ENCODE data around the gene SLC5A6.

SLC5A6 gene

DNA sequence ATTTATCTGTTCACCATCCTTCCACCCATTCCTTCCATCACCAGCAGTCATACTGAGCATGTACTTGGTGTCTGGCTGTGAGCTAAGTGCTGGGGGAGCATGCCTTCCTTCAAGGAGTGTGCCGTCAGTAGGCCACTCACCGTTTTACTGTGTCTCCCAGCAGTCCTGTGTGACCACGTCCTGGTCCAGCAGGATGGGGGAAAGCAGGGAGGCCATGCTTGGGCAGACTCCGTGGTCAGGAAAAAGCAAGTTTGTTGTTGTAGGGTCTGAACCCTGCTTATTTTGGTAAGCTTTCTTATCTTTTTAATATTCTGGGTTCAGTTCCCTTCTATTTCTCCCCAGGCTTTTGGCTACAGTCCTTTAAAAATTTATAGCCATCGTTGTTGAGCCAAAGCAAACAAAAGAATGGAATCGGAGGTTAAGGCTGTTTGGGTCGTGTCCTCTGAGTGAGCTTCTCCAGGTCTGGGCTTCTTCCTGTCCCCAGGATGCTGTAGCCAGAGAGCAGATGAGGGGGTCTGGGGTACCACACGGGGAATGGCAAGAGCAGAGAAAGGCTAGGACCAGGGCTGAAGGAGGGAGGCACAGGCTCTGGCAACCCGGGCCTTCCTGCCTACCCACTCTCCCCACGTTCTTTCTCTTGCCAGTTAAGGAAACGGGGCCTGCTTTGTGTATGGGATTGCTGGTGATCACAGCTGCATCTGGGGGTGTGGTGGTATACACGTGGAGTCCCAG, 37.3 kb upstream of the SLC5A6 start:
- H3K4me1 ChIP-seq (ENCODE audit: insufficient read depth, poor library complexity, severe bottlenecking): no peaks in the 10 kb centered on the region
- H3K27me3 ChIP-seq (ENCODE audit: insufficient read depth, poor library complexity, severe bottlenecking): no peaks in the 10 kb centered on the region
- ATAC-seq (ENCODE audit: low read depth) (peak; percentile 22; the same call in 2 of the 3 replicates), DNase-seq (ENCODE audit: low spot score) (no peak)
- H3K9me3 ChIP-seq (ENCODE audit: severe bottlenecking): no peaks in the 10 kb centered on the region
- TF ChIP-seq, protein P1, sequence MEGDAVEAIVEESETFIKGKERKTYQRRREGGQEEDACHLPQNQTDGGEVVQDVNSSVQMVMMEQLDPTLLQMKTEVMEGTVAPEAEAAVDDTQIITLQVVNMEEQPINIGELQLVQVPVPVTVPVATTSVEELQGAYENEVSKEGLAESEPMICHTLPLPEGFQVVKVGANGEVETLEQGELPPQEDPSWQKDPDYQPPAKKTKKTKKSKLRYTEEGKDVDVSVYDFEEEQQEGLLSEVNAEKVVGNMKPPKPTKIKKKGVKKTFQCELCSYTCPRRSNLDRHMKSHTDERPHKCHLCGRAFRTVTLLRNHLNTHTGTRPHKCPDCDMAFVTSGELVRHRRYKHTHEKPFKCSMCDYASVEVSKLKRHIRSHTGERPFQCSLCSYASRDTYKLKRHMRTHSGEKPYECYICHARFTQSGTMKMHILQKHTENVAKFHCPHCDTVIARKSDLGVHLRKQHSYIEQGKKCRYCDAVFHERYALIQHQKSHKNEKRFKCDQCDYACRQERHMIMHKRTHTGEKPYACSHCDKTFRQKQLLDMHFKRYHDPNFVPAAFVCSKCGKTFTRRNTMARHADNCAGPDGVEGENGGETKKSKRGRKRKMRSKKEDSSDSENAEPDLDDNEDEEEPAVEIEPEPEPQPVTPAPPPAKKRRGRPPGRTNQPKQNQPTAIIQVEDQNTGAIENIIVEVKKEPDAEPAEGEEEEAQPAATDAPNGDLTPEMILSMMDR (IDR thresholded peaks at IDR 0.05; ENCODE audit: poor library complexity, severe bottlenecking): no peak
- no peak overlapping the region for H3K4me3 ChIP-seq (ENCODE audit: severe bottlenecking)
- H3K27ac ChIP-seq (ENCODE audit: poor library complexity, severe bottlenecking): no peak overlapping the region
- H3K36me3 ChIP-seq (ENCODE audit: low read depth): no peaks in the 10 kb centered on the region

DNA sequence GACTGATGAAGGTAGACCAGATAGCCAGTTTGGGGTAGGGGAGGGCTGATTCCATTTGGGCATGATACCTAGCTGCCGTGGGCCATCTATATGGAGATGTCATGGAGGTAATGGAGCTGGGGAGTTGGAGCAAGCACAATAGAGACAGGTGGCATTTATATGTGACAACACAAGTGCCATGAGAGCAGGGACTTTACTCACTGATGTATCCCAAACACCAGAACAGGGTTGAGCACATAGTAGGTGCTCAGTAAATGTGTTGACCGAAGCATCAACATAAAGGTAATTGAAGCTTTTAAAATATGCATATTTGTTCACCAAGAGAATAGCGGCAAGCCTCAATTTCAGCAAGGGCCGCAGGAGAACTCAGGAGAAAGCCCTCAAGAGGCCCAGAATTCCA, 35.8 kb upstream of the SLC5A6 start:
- Histone ChIP-seq H3K9me3 (ENCODE audit: severe bottlenecking) (no peaks in the 10 kb centered on the region), H3K36me3 (ENCODE audit: low read depth) (peaks cover 13% of the 10 kb centered on the region), H3K4me1 (ENCODE audit: insufficient read depth, poor library complexity, severe bottlenecking) (no peaks in the 10 kb centered on the region), H3K27me3 (ENCODE audit: insufficient read depth, poor library complexity, severe bottlenecking) (no peaks in the 10 kb centered on the region), H3K4me3 (ENCODE audit: severe bottlenecking) (no peak overlapping the region), H3K27ac (ENCODE audit: poor library complexity, severe bottlenecking) (no peak overlapping the region)
- TF ChIP-seq, protein P1 (IDR thresholded peaks at IDR 0.05; ENCODE audit: poor library complexity, severe bottlenecking): no peak
- ATAC-seq (ENCODE audit: low read depth) (no peak), DNase-seq (ENCODE audit: low spot score) (no peak)

DNA sequence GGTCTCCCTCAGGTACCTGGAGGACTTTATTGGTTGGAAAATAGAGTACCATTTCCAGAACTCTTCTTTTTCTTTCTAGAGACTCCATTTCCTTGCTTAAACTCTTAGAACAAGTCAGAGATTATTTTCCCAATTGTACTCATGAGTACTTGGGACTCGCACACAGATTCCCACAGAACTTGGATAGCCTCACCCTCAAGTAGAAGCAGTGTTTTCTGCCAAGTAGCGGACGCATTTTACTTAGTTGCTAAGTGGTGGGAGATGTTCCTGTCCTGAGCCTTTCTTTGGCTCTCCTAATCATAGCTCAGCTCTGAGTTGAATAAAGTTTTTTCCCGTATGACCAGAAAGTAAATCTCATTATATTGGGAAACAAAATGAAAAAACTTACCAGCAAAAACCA, 33.6 kb upstream of the SLC5A6 start:
- H3K27me3 ChIP-seq (ENCODE audit: insufficient read depth, poor library complexity, severe bottlenecking): no peaks in the 10 kb centered on the region
- no peaks in the 10 kb centered on the region for H3K4me1 ChIP-seq (ENCODE audit: insufficient read depth, poor library complexity, severe bottlenecking)
- ATAC-seq (ENCODE audit: low read depth) (no peak), DNase-seq (ENCODE audit: low spot score) (no peak)
- H3K9me3 ChIP-seq (ENCODE audit: severe bottlenecking): no peaks in the 10 kb centered on the region
- no peak overlapping the region for H3K4me3 ChIP-seq (ENCODE audit: severe bottlenecking)
- peaks cover 33% of the 10 kb centered on the region for H3K36me3 ChIP-seq (ENCODE audit: low read depth)
- H3K27ac ChIP-seq (ENCODE audit: poor library complexity, severe bottlenecking): no peak overlapping the region
- TF ChIP-seq, protein P1 (IDR thresholded peaks at IDR 0.05; ENCODE audit: poor library complexity, severe bottlenecking): no peak

DNA sequence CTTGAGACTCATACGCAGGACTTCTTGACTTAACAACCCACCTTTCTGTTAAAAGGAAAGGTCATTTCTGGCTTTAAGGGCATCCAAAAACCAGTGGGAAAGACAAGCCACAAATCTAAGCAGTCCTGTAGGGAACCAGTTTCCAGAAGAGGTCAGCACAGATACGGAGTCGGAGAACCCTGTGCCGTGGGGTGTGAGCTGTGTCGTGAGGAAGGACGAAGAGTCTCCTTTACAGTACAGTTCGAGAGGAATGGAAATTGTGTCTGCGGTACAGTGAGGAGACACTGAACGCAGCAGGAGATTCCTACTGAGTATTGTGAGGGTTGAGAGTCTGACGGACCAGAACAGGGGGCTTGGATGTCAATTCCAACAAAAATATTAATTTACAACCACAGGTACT, 33.0 kb upstream of the SLC5A6 start:
- no peak for DNase-seq (ENCODE audit: low spot score)

More for the DNA sequence above, 33.0 kb upstream of the SLC5A6 start:
- Histone ChIP-seq H3K36me3 (ENCODE audit: low read depth) (peaks cover 38% of the 10 kb centered on the region), H3K27ac (ENCODE audit: poor library complexity, severe bottlenecking) (no peak overlapping the region), H3K9me3 (ENCODE audit: severe bottlenecking) (no peaks in the 10 kb centered on the region), H3K4me1 (ENCODE audit: insufficient read depth, poor library complexity, severe bottlenecking) (no peaks in the 10 kb centered on the region), H3K27me3 (ENCODE audit: insufficient read depth, poor library complexity, severe bottlenecking) (no peaks in the 10 kb centered on the region), H3K4me3 (ENCODE audit: severe bottlenecking) (no peak overlapping the region)
- ATAC-seq (ENCODE audit: low read depth): no peak
- TF ChIP-seq, protein P1 (IDR thresholded peaks at IDR 0.05; ENCODE audit: poor library complexity, severe bottlenecking): no peak
